OCI-LY1 (cell line): ENCODE data around the gene IQSEC1.
A peak's percentile ranks its signal among the peaks of the same experiment; 100 is the strongest.

Source experiments
- H2AFZ ChIP-seq: fragments of 200-600 bp; sonication (generic), shearing (Covaris generic); 2 replicates; pipeline ENCODE4 v1.6.0; 2014; ENCODE audit warnings: antibody characterized with exemption, mild to moderate bottlenecking, low read length
- H3F3A ChIP-seq: fragments of 200-600 bp; sonication (generic), shearing (Covaris generic); 2 replicates; pipeline ENCODE4 v1.6.0; 2014; ENCODE audit warnings: mild to moderate bottlenecking, antibody characterized with exemption, low read length, moderate library complexity; ENCODE audit not compliant: insufficient read depth
- H3K27ac ChIP-seq: fragments of 200-600 bp; sonication (generic); 2 replicates; pipeline ENCODE4 v1.5.1; 2014; ENCODE audit warnings: low read length, mixed run types, mild to moderate bottlenecking, low read depth; ENCODE audit not compliant: poor library complexity, severe bottlenecking
- H3K27me3 ChIP-seq: fragments of 200-600 bp; sonication (generic); 2 replicates; pipeline ENCODE4 v1.6.0; 2014; ENCODE audit warnings: antibody characterized with exemption, mild to moderate bottlenecking, low read length, moderate library complexity; ENCODE audit not compliant: insufficient read depth
- H3K36me3 ChIP-seq: fragments of 200-600 bp; sonication (generic); 2 replicates; pipeline ENCODE4 v1.6.1; 2014; ENCODE audit warnings: mild to moderate bottlenecking, antibody characterized with exemption, low read length, moderate library complexity, mixed read lengths; ENCODE audit not compliant: insufficient read depth
- H3K4me1 ChIP-seq: fragments of 200-600 bp; sonication (generic); 2 replicates; pipeline ENCODE4 v1.5.1; 2014; ENCODE audit warnings: mild to moderate bottlenecking, low read length, moderate library complexity; ENCODE audit not compliant: insufficient read depth, severe bottlenecking
- H3K4me2 ChIP-seq: fragments of 200-600 bp; sonication (generic), shearing (Covaris generic); 2 replicates; pipeline ENCODE4 v1.6.1; 2014; ENCODE audit warnings: low read length
- H3K4me3 ChIP-seq: fragments of 200-600 bp; sonication (generic); 2 replicates; pipeline ENCODE4 v1.5.1; 2014; ENCODE audit warnings: low read length, low read depth, mild to moderate bottlenecking, mixed read lengths; ENCODE audit not compliant: poor library complexity, severe bottlenecking
- H3K79me2 ChIP-seq: fragments of 200-600 bp; shearing (Covaris generic); 2 replicates; pipeline ENCODE4 v1.6.1; 2016; ENCODE audit warnings: mixed run types, low read length, mixed read lengths; ENCODE audit not compliant: insufficient read depth
- H3K9ac ChIP-seq: fragments of 200-600 bp; sonication (generic), shearing (Covaris generic); 2 replicates; pipeline ENCODE4 v1.6.1; 2014; ENCODE audit warnings: mild to moderate bottlenecking, low read length, mixed read lengths
- H3K9me2 ChIP-seq: fragments of 200-600 bp; sonication (generic), shearing (Covaris generic); 2 replicates; pipeline ENCODE4 v1.6.1; 2014; ENCODE audit warnings: low read depth, mild to moderate bottlenecking, low read length, mixed read lengths
- H3K9me3 ChIP-seq: fragments of 200-600 bp; shearing (Covaris generic); 2 replicates; pipeline ENCODE4 v1.6.1; 2014; ENCODE audit warnings: low read length, mixed read lengths
- H4K20me1 ChIP-seq: fragments of 200-600 bp; sonication (generic), shearing (Covaris generic); 2 replicates; pipeline ENCODE4 v1.6.0; 2016; ENCODE audit warnings: mild to moderate bottlenecking, low read length; ENCODE audit not compliant: insufficient read depth
- EZH2 ChIP-seq: fragments of 200-600 bp; sonication (generic), shearing (Covaris generic); IDR thresholded peaks from 2 replicates; pipeline ENCODE4 v1.8.0; 2017; ENCODE audit warnings: borderline replicate concordance, mixed run types, mild to moderate bottlenecking, antibody characterized with exemption, low read length, moderate library complexity, mixed read lengths
- TF ChIP-seq, protein P1 (sequence below): fragments of 200-600 bp; sonication (generic), shearing (Covaris generic); IDR thresholded peaks from 2 replicates; pipeline ENCODE4 v1.5.1; 2017; ENCODE audit warnings: mild to moderate bottlenecking, antibody characterized with exemption, low read length, moderate library complexity, mixed read lengths

The IQSEC1 gene

DNA sequence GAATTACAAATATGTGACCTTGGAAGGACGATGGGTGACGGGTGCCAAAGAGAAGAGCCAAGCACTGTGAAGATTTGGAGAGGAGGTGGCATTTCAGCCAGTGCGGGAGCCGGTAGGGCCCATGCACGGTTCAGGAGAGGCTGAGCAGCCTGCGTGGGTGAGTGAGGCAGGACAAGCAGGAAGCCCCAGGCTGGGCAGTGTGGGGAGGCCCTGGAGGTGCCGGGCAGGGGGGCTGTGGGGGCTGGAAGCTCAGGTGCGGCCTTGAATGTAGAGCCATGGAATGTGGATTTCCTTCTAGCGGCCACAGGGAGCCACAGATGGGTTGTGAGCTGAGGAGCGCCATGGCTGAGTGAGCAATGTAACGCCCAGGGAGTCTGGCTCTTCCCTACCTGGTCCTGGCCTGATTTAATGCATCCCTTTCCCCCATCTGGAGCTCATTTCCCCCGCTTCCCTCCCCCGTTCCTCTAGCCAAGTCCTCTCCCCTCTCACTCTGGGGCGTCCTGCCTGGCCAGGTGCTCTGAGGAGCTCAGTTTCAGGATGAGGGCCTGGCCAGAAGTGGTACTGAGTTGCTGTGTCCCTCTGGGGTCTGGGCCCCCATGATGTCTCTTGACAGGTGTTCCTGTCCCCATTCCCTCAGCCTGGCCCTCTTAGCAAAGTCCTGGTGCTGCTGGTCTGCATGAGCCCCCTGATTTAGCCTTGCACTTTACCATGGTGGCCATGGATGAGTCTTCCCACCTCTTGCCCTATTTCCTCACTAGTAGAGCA is 41.8 kb upstream of the IQSEC1 start:
- no peak overlapping the region for H3K27ac ChIP-seq
- H3K9me3 ChIP-seq = no peaks in the 10 kb centered on the region
- H3K4me2 ChIP-seq = no peak overlapping the region
- H3K79me2 ChIP-seq = no peaks in the 10 kb centered on the region
- H3K27me3 ChIP-seq = peaks cover 7% of the 10 kb centered on the region; the same call in 1 of the 2 replicates
- H4K20me1 ChIP-seq = no peaks in the 10 kb centered on the region
- TF ChIP-seq, protein P1, sequence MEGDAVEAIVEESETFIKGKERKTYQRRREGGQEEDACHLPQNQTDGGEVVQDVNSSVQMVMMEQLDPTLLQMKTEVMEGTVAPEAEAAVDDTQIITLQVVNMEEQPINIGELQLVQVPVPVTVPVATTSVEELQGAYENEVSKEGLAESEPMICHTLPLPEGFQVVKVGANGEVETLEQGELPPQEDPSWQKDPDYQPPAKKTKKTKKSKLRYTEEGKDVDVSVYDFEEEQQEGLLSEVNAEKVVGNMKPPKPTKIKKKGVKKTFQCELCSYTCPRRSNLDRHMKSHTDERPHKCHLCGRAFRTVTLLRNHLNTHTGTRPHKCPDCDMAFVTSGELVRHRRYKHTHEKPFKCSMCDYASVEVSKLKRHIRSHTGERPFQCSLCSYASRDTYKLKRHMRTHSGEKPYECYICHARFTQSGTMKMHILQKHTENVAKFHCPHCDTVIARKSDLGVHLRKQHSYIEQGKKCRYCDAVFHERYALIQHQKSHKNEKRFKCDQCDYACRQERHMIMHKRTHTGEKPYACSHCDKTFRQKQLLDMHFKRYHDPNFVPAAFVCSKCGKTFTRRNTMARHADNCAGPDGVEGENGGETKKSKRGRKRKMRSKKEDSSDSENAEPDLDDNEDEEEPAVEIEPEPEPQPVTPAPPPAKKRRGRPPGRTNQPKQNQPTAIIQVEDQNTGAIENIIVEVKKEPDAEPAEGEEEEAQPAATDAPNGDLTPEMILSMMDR = no peak
- no peak for TF ChIP-seq EZH2
- peaks cover 13% of the 10 kb centered on the region for H3K4me1 ChIP-seq
- H3K9ac ChIP-seq = no peak overlapping the region
- no peaks in the 10 kb centered on the region for H3K36me3 ChIP-seq
- no peak overlapping the region for H3K4me3 ChIP-seq
- no peak overlapping the region for H2AFZ ChIP-seq
- no peaks in the 10 kb centered on the region for H3F3A ChIP-seq
- no peaks in the 10 kb centered on the region for H3K9me2 ChIP-seq

DNA sequence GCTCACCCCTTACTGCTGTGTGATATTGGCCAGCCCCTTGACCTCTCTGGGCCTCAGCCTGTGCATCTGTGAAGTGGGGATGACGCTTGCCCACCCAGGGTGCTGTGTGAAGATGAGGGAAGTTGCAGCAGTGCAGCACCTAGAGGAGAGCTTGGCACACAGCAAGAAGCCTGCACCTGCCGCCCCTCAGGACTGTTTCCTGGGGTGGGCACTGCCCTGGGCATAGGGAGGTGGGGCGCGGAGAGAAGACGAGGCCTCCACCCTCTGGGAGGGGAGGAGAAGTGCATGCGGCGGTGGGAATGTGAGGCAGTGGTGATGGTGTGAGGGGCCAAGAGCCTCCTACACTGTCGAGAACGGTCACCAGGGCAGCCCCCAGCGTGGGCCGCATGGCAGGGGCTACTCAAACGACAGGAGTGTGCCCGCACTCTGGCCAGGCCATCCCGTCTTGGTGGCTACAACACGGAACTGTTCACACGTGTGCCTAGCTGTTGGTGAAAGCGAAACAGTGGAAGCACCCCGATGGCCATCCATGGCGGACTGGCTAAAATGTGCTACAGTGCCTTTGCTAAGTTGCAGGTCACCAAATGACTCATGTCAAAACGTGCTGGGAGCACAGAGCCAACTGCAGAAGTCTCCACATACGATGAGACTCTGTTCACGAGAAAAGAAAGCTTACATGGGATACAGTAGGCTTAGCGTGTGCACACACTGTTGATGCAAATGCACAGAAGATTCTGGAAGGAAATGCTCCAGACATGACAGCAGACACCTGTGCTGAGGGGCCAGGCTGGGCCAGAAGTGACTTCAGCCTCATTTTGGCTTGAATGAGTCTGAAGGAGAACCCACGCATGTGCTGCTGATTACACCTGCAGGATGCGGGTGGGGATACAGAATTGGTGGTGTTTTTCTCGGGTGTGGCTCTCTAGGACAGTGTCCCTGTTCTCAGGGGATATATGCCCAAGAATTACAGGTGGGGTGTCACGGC is 40.4 kb upstream of the IQSEC1 start:
- Histone ChIP-seq H3K79me2 (no peaks in the 10 kb centered on the region), H3K4me3 (no peak overlapping the region), H4K20me1 (no peaks in the 10 kb centered on the region), H3K27ac (no peak overlapping the region), H2AFZ (no peak overlapping the region), H3K4me1 (peaks cover 13% of the 10 kb centered on the region), H3K9me2 (no peaks in the 10 kb centered on the region), H3K27me3 (peaks cover 7% of the 10 kb centered on the region; the same call in 1 of the 2 replicates), H3K9me3 (no peaks in the 10 kb centered on the region), H3K4me2 (no peak overlapping the region), H3F3A (no peaks in the 10 kb centered on the region), H3K36me3 (no peaks in the 10 kb centered on the region), H3K9ac (no peak overlapping the region)
- TF ChIP-seq, protein P1 = 0 out of 2 replicates have a peak, but pooled peaks have one; percentile 16
- TF ChIP-seq EZH2 = no peak

DNA sequence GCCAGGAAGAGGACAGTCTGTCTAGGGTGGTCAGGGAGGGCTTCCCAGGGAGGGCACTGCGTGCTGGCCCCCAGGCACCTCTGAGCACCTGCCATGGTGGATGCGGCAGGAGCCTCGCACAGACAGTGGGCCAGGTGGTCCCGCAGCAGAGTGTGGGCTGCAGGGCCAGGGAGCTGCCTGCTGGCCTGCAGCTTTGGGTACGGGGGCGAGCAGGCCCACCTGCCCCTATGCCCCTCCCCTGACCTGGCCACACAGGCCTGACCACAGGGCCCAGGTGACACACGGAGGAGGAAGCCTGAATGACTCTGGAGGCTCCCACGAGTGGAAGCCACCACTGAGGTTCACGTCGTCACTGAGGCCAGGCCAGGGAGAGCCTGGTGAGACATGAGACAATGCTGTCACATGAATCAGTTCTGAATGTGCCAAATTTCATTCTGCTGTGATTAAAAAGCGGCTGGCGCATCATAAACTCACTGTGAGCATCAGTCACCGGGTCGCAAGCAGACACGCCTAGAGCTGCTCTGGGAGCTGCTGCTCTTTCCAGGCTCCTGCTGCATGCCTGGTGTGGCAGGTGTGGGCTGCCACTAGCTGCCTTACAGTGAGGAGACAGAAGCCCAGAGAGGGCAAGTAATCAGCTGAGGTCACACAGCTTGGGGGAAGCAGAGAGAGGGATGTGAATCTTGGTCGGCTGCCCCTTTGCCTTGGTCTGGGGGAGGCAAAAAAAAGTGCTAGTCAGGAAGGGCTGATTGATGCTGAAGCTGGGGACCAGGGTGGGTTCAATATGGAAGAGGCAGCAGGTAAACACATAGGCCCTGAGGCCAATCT is 39.5 kb upstream of the IQSEC1 start:
- H2AFZ ChIP-seq = no peak overlapping the region
- H3K9me3 ChIP-seq = no peaks in the 10 kb centered on the region
- H3K27ac ChIP-seq = no peak overlapping the region
- no peaks in the 10 kb centered on the region for H3K36me3 ChIP-seq
- no peaks in the 10 kb centered on the region for H4K20me1 ChIP-seq
- no peak overlapping the region for H3K9ac ChIP-seq
- no peaks in the 10 kb centered on the region for H3K79me2 ChIP-seq
- H3K4me3 ChIP-seq = no peak overlapping the region
- H3K4me1 ChIP-seq = peaks cover 13% of the 10 kb centered on the region
- no peaks in the 10 kb centered on the region for H3F3A ChIP-seq
- TF ChIP-seq EZH2 = no peak
- TF ChIP-seq, protein P1 = no peak
- no peak overlapping the region for H3K4me2 ChIP-seq
- peaks cover 7% of the 10 kb centered on the region; the same call in 1 of the 2 replicates for H3K27me3 ChIP-seq
- H3K9me2 ChIP-seq = no peaks in the 10 kb centered on the region
